Astrocyte (in vitro differentiated cells and primary cell): ENCODE data around the gene DCUN1D3.

Experiments
- EZH2 ChIP-seq: IDR thresholded peaks from 2 replicates; pipeline ENCODE4 v1.6.1; 2012; ENCODE audit warnings: mild to moderate bottlenecking, low read length, inconsistent platforms; ENCODE audit not compliant: insufficient read depth
- TF ChIP-seq, protein P1 (sequence below): IDR thresholded peaks from 2 replicates; pipeline ENCODE4 v1.5.1; 2011; ENCODE audit warnings: low read depth, mild to moderate bottlenecking, inconsistent platforms, low read length, moderate library complexity; ENCODE audit not compliant: insufficient read depth

- TF ChIP-seq, protein P1, sequence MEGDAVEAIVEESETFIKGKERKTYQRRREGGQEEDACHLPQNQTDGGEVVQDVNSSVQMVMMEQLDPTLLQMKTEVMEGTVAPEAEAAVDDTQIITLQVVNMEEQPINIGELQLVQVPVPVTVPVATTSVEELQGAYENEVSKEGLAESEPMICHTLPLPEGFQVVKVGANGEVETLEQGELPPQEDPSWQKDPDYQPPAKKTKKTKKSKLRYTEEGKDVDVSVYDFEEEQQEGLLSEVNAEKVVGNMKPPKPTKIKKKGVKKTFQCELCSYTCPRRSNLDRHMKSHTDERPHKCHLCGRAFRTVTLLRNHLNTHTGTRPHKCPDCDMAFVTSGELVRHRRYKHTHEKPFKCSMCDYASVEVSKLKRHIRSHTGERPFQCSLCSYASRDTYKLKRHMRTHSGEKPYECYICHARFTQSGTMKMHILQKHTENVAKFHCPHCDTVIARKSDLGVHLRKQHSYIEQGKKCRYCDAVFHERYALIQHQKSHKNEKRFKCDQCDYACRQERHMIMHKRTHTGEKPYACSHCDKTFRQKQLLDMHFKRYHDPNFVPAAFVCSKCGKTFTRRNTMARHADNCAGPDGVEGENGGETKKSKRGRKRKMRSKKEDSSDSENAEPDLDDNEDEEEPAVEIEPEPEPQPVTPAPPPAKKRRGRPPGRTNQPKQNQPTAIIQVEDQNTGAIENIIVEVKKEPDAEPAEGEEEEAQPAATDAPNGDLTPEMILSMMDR, result no peak
- TF ChIP-seq EZH2, result no peak
These were observed 4.4 kb upstream of the DCUN1D3 start for GRCh38 chr16:20904507-20905081.
